ENCODE results near the gene DCAF4. TPM values are rescaled to one million over a fixed set of nuclear protein-coding genes. Genes with fewer than 3 reads are reported as not detected.
"Not testable (repeated sequence)": the region's sequence is repeated elsewhere in the genome, so short reads cannot be mapped to it uniquely, and the experiment has no call there.

The DCAF4 gene
- total RNA-seq, 4 donors from 2014 or later, result 9.0 to 22.6 (median 19.8) TPM

DNA sequence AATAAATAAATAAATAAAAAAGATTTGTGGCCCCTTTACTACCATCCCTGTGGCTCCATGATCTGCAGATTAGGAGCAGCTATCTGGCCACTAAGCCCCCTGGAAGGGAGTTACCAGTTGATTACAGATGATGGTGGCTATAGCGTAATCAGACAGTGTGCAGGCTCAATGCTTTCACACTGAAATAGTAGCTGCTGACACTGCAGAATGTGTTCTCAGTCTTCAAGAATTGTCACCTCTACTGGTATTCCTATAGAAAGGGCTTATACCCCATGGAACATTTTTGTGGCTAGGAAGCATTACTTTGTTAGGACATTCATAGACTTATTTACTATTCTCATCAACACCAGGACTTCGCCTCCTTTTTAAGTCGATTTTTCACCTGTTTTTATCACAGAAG, 30.9 kb downstream of the DCAF4 start:
- H3K9me3 ChIP-seq, result no peaks in the 10 kb centered on the region
- H3K4me1 ChIP-seq, result no peaks in the 10 kb centered on the region
- no peaks in the 10 kb centered on the region for H3K27me3 ChIP-seq
- no peak for TF ChIP-seq POLR2A (IDR thresholded peaks at IDR 0.05)
- TF ChIP-seq POLR2AphosphoS5 (IDR thresholded peaks at IDR 0.05), result no peak
- TF ChIP-seq, protein P1, sequence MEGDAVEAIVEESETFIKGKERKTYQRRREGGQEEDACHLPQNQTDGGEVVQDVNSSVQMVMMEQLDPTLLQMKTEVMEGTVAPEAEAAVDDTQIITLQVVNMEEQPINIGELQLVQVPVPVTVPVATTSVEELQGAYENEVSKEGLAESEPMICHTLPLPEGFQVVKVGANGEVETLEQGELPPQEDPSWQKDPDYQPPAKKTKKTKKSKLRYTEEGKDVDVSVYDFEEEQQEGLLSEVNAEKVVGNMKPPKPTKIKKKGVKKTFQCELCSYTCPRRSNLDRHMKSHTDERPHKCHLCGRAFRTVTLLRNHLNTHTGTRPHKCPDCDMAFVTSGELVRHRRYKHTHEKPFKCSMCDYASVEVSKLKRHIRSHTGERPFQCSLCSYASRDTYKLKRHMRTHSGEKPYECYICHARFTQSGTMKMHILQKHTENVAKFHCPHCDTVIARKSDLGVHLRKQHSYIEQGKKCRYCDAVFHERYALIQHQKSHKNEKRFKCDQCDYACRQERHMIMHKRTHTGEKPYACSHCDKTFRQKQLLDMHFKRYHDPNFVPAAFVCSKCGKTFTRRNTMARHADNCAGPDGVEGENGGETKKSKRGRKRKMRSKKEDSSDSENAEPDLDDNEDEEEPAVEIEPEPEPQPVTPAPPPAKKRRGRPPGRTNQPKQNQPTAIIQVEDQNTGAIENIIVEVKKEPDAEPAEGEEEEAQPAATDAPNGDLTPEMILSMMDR (IDR thresholded peaks at IDR 0.05), result no peak
- no peak for TF ChIP-seq EP300 (IDR thresholded peaks at IDR 0.05)
- H3K36me3 ChIP-seq, result peaks cover 0 to 83% of the 10 kb centered on the region in 2 donors
- no peak for ATAC-seq
- WGBS, 2 donors (ENCODE audit: low coverage in 1 of 2), result 95 to 100% methylated on average over 1 to 3 of the region's 3 CpGs
- H3K27ac ChIP-seq, result no peak overlapping the region
- no peak overlapping the region for H3K4me3 ChIP-seq

- no peak for TF ChIP-seq POLR2AphosphoS5 (IDR thresholded peaks at IDR 0.05)
- TF ChIP-seq, protein P1 (IDR thresholded peaks at IDR 0.05), result no peak
- Histone ChIP-seq H3K4me3 (no peak overlapping the region), H3K9me3 (no peaks in the 10 kb centered on the region), H3K4me1 (no peaks in the 10 kb centered on the region), H3K27ac (no peak overlapping the region), H3K27me3 (no peaks in the 10 kb centered on the region), H3K36me3 (peaks cover 0 to 81% of the 10 kb centered on the region in 2 donors)
- ATAC-seq, result no peak
- 94% methylated on average over 3 of the region's 15 CpGs; no CpG with 5 or more reads in 1 of the 2 donors for WGBS, 2 donors (ENCODE audit: low coverage in 1 of 2)
Measured at GRCh38 chr14:72958548-72958947, 32.3 kb downstream of the DCAF4 start.

DNA sequence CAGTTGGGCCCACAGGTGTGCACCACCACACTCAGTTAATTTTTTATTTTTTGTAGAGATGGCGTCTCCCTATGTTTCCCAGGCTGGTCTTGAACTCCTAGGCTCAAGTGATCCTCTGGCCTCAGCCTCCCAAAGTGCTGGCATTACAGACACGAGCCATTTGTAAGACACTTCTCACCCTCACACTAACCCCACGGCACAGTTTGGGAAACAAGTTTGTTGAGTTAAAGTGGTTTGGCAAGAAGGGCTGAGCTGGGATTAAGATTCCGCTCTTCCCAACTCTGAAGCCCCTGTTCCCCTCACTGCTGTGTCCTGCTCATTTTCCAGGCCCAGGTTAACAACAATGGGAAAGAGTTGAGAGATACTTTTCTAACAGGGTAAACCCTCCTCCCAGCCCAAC, 34.8 kb downstream of the DCAF4 start:
- peaks cover 0 to 58% of the 10 kb centered on the region in 2 donors for H3K36me3 ChIP-seq
- not testable (repeated sequence) for H3K4me1 ChIP-seq, H3K4me3 ChIP-seq, H3K27me3 ChIP-seq, H3K27ac ChIP-seq, ATAC-seq, H3K9me3 ChIP-seq
- 93 to 100% methylated on average over 3 to 4 of the region's 4 CpGs for WGBS, 2 donors (ENCODE audit: low coverage in 1 of 2)

DNA sequence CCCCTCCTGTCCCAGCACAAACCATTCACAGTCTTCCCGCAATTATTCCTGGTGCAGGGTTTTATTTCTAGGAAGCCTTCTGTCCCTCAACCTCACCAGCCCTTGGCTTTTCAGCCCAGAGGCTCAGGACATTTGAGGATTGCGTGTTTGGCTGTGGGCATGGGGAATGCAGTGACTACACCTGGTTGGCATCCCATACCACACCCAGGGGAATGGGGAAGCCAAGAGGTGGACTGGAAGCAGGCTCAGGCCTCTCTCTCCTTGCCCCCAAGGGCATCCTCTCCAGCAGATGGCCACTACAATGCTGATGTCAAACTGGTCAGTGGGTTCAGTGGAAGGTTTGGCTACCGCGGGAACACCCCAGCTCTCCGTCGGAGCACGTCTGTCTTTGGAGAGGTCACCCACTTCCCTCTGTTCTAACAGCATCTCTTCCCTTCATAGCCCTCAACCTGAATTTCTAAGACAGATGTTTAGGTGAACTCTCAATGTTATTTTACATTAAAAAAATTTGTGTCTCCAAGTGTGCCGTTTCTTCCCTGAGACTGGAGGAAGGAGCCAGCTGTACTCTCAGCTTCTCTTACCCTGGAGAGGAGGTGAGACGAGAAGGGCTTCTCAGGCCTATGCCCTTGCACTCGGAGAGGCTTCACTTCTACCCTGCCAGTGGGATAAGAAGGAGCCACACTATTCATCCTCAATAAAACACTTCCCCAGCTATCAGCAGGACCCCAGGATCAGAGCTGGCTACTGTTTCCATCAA, 35.5 kb downstream of the DCAF4 start:
- H3K9me3 ChIP-seq, result no peaks in the 10 kb centered on the region
- peak; percentile 4 for ATAC-seq
- WGBS, 2 donors (ENCODE audit: low coverage in 1 of 2), result 77 to 100% methylated on average over 1 to 7 of the region's 10 CpGs
- H3K36me3 ChIP-seq, result peaks cover 0 to 51% of the 10 kb centered on the region in 2 donors
- TF ChIP-seq, protein P1 (IDR thresholded peaks at IDR 0.05), result no peak
- no peak for TF ChIP-seq POLR2A (IDR thresholded peaks at IDR 0.05)
- no peak for TF ChIP-seq EP300 (IDR thresholded peaks at IDR 0.05)
- TF ChIP-seq POLR2AphosphoS5 (IDR thresholded peaks at IDR 0.05), result no peak
- H3K27ac ChIP-seq, result no peak overlapping the region
- no peaks in the 10 kb centered on the region for H3K27me3 ChIP-seq
- no peaks in the 10 kb centered on the region for H3K4me1 ChIP-seq
- no peak overlapping the region for H3K4me3 ChIP-seq

- not testable (repeated sequence) for H3K27me3 ChIP-seq, H3K4me3 ChIP-seq, H3K27ac ChIP-seq, H3K9me3 ChIP-seq, H3K4me1 ChIP-seq
- ATAC-seq, result peak; percentile 6
- H3K36me3 ChIP-seq, result peaks cover 0 to 49% of the 10 kb centered on the region in 2 donors
- 40% methylated on average over 1 of the region's 10 CpGs; no CpG with 5 or more reads in 1 of the 2 donors for WGBS, 2 donors (ENCODE audit: low coverage in 1 of 2)
Measured at GRCh38 chr14:72962336-72962754, 36.1 kb downstream of the DCAF4 start.

GRCh38 chr14:72962829-72963312, 36.6 kb downstream of the DCAF4 start:
- Histone ChIP-seq H3K27ac (no peak overlapping the region), H3K27me3 (no peaks in the 10 kb centered on the region), H3K36me3 (peaks cover 0 to 49% of the 10 kb centered on the region in 2 donors), H3K4me3 (no peak overlapping the region), H3K9me3 (no peaks in the 10 kb centered on the region), H3K4me1 (no peaks in the 10 kb centered on the region)
- 39 to 56% methylated on average over 5 to 6 of the region's 6 CpGs for WGBS, 2 donors (ENCODE audit: low coverage in 1 of 2)
- TF ChIP-seq POLR2AphosphoS5 (IDR thresholded peaks at IDR 0.05) (no peak), EP300 (IDR thresholded peaks at IDR 0.05) (no peak), POLR2A (IDR thresholded peaks at IDR 0.05) (no peak)
- TF ChIP-seq, protein P1 (IDR thresholded peaks at IDR 0.05), result no peak
- ATAC-seq, result no peak

All from gastroesophageal sphincter (tissue), 4 donors.